Liver (tissue), 9 donors: Measurements from ENCODE around the gene SPHK2. TPM values are rescaled to one million over a fixed set of nuclear protein-coding genes. Genes with fewer than 3 reads are reported as not detected.

Source experiments
- DNase-seq: peaks from one replicate; pipeline ENCODE4 v3.0.0-alpha.2; 2017; ENCODE audit warnings: low spot score
- H3K27ac ChIP-seq, 2 donors: one replicate each; pipeline ENCODE4 v1.7.0; 2013; ENCODE audit warnings: inconsistent platforms in 2 of 2, low read length in 2 of 2, control low read depth in 1 of 2, low read depth in 1 of 2, mild to moderate bottlenecking in 1 of 2
- H3K27me3 ChIP-seq, 4 donors: one replicate each; pipeline versions ENCODE4 v1.6.1 to v1.7.0; 2013; ENCODE audit warnings: low read length in 3 of 4, inconsistent platforms in 1 of 4, mild to moderate bottlenecking in 1 of 4, moderate library complexity in 1 of 4; ENCODE audit not compliant: control insufficient read depth in 4 of 4, insufficient read depth in 4 of 4
- H3K36me3 ChIP-seq, 4 donors: one replicate each; pipeline versions ENCODE4 v1.6.1 to v1.7.0; 2013; ENCODE audit warnings: low read length in 3 of 4, mild to moderate bottlenecking in 3 of 4, low read depth in 1 of 4, moderate library complexity in 1 of 4; ENCODE audit not compliant: control insufficient read depth in 4 of 4, insufficient read depth in 3 of 4
- H3K4me1 ChIP-seq, 4 donors: one replicate each; pipeline versions ENCODE4 v1.6.1 to v1.7.0; 2013; ENCODE audit warnings: low read length in 3 of 4, mild to moderate bottlenecking in 3 of 4, moderate library complexity in 1 of 4; ENCODE audit not compliant: control insufficient read depth in 4 of 4, insufficient read depth in 4 of 4
- H3K4me3 ChIP-seq, 3 donors: one replicate each; pipeline versions ENCODE4 v1.6.1 to v1.7.0; 2013; ENCODE audit warnings: low read length in 3 of 3, control low read depth in 1 of 3, low read depth in 1 of 3, mild to moderate bottlenecking in 1 of 3
- H3K9ac ChIP-seq, 2 donors: one replicate each; pipeline ENCODE4 v1.7.0; 2013; ENCODE audit warnings: low read length in 2 of 2, mild to moderate bottlenecking in 2 of 2, moderate library complexity in 2 of 2, control low read depth in 1 of 2, low read depth in 1 of 2
- H3K9me3 ChIP-seq, 4 donors: one replicate each; pipeline versions ENCODE4 v1.6.1 to v1.7.0; 2013; ENCODE audit warnings: low read length in 3 of 4; ENCODE audit not compliant: control insufficient read depth in 4 of 4
- FOXA2 ChIP-seq: IDR thresholded peaks from 2 replicates; pipeline ENCODE4 v1.6.1; 2016; ENCODE audit warnings: antibody characterized with exemption
- GABPA ChIP-seq, 2 donors: IDR thresholded peaks in 1 of 2; conservative IDR thresholded peaks in 1 of 2; 2 replicates each; pipeline ENCODE4 v1.6.1; 2016; ENCODE audit warnings: antibody characterized with exemption in 2 of 2, mild to moderate bottlenecking in 1 of 2, moderate library complexity in 1 of 2
- HNF4G ChIP-seq: IDR thresholded peaks from 2 replicates; pipeline ENCODE4 v1.6.1; 2016; ENCODE audit warnings: antibody characterized with exemption
- MAX ChIP-seq: IDR thresholded peaks from 2 replicates; pipeline ENCODE4 v1.6.1; 2016; ENCODE audit warnings: antibody characterized with exemption
- NR2F2 ChIP-seq: IDR thresholded peaks from 2 replicates; pipeline ENCODE4 v1.6.1; 2016; ENCODE audit warnings: antibody characterized with exemption
- RAD21 ChIP-seq, 2 donors: IDR thresholded peaks; 2 replicates each; pipeline ENCODE4 v1.6.1; 2016; ENCODE audit warnings: antibody characterized with exemption in 2 of 2, mild to moderate bottlenecking in 2 of 2
- SP1 ChIP-seq: IDR thresholded peaks from 2 replicates; pipeline ENCODE4 v1.6.1; 2018; ENCODE audit warnings: antibody characterized with exemption, mild to moderate bottlenecking
- TAF1 ChIP-seq: conservative IDR thresholded peaks from 2 replicates; pipeline ENCODE4 v1.6.1; 2016; ENCODE audit warnings: antibody characterized with exemption, mild to moderate bottlenecking
- YY1 ChIP-seq: IDR thresholded peaks from 2 replicates; pipeline ENCODE4 v1.6.1; 2016; ENCODE audit warnings: antibody characterized with exemption, mild to moderate bottlenecking
- WGBS: extraction: QIAGEN DNeasy Blood & Tissue Kit; methylation state at CpG from one replicate; pipeline ENCODE4 v1.1.7; 2013; 5-methylcytosine and 5-hydroxymethylcytosine counted together
- polyA plus RNA-seq, 2 donors: library from polyadenylated mRNA; stranded (reverse) in 1 of 2; unstranded in 1 of 2; fragments of 200-250 nt in 1 of 2; fragments of >200 nt in 1 of 2; fragmentation: Nextera tagmentation in 1 of 2; extraction: Ambion mirVana in 1 of 2; gene quantifications; one replicate each; pipeline versions ENCODE4 v1.2.1 to v1.2.3, GENCODE V29; 2013 to 2015
- total RNA-seq, 2 donors: library from RNA; depleted of rRNA; stranded (reverse); fragments of >200 nt; gene quantifications; one replicate each; pipeline ENCODE4 v1.2.3, GENCODE V29; 2014
- TF ChIP-seq, protein P1 (sequence below): IDR thresholded peaks from 2 replicates; pipeline ENCODE4 v1.6.1; 2016; ENCODE audit warnings: antibody characterized with exemption
- TF ChIP-seq, protein P2 (sequence below): IDR thresholded peaks from 2 replicates; pipeline ENCODE4 v1.6.1; 2016; ENCODE audit warnings: antibody characterized with exemption, mild to moderate bottlenecking
- TF ChIP-seq, protein P3 (sequence below): fragments of 150-350 bp; IDR thresholded peaks from 2 replicates; pipeline ENCODE4 v1.5.1; 2017; ENCODE audit warnings: improper control_type of control experiment, low read depth, low read length; ENCODE audit not compliant: missing input control
- donor health status: healthy.
- donor health status: healthy.
- donor health status: healthy.
- donor health status: healthy.
- donor health status: healthy.

The SPHK2 gene
- total and polyA plus RNA-seq, 4 donors = 9.6 to 17.3 (median 12.3) TPM

GRCh38 chr19:48591021-48591420 is 28.3 kb upstream of the SPHK2 start (continued):
- TF ChIP-seq, protein P1, sequence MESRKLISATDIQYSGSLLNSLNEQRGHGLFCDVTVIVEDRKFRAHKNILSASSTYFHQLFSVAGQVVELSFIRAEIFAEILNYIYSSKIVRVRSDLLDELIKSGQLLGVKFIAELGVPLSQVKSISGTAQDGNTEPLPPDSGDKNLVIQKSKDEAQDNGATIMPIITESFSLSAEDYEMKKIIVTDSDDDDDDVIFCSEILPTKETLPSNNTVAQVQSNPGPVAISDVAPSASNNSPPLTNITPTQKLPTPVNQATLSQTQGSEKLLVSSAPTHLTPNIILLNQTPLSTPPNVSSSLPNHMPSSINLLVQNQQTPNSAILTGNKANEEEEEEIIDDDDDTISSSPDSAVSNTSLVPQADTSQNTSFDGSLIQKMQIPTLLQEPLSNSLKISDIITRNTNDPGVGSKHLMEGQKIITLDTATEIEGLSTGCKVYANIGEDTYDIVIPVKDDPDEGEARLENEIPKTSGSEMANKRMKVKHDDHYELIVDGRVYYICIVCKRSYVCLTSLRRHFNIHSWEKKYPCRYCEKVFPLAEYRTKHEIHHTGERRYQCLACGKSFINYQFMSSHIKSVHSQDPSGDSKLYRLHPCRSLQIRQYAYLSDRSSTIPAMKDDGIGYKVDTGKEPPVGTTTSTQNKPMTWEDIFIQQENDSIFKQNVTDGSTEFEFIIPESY = no peak
- no peak for TF ChIP-seq GABPA (IDR thresholded peaks at IDR 0.05 in 1 of 2, conservative IDR thresholded peaks at IDR 0.05 in 1 of 2)
- TF ChIP-seq HNF4G = no peak

- Histone ChIP-seq H3K4me1 (no peaks in the 10 kb centered on the region), H3K4me3 (no peak overlapping the region), H3K9me3 (no peaks in the 10 kb centered on the region), H3K27me3 (no peaks in the 10 kb centered on the region), H3K9ac (no peak overlapping the region), H3K27ac (no peak overlapping the region), H3K36me3 (no peaks in the 10 kb centered on the region)
- no peak for DNase-seq
- TF ChIP-seq TAF1 = no peak
- no peak for TF ChIP-seq MAX
- TF ChIP-seq YY1 = no peak
- TF ChIP-seq HNF4G = no peak
- TF ChIP-seq GABPA (IDR thresholded peaks at IDR 0.05 in 1 of 2, conservative IDR thresholded peaks at IDR 0.05 in 1 of 2) = no peak
- no peak for TF ChIP-seq SP1
- TF ChIP-seq NR2F2 = no peak
- TF ChIP-seq, protein P2, sequence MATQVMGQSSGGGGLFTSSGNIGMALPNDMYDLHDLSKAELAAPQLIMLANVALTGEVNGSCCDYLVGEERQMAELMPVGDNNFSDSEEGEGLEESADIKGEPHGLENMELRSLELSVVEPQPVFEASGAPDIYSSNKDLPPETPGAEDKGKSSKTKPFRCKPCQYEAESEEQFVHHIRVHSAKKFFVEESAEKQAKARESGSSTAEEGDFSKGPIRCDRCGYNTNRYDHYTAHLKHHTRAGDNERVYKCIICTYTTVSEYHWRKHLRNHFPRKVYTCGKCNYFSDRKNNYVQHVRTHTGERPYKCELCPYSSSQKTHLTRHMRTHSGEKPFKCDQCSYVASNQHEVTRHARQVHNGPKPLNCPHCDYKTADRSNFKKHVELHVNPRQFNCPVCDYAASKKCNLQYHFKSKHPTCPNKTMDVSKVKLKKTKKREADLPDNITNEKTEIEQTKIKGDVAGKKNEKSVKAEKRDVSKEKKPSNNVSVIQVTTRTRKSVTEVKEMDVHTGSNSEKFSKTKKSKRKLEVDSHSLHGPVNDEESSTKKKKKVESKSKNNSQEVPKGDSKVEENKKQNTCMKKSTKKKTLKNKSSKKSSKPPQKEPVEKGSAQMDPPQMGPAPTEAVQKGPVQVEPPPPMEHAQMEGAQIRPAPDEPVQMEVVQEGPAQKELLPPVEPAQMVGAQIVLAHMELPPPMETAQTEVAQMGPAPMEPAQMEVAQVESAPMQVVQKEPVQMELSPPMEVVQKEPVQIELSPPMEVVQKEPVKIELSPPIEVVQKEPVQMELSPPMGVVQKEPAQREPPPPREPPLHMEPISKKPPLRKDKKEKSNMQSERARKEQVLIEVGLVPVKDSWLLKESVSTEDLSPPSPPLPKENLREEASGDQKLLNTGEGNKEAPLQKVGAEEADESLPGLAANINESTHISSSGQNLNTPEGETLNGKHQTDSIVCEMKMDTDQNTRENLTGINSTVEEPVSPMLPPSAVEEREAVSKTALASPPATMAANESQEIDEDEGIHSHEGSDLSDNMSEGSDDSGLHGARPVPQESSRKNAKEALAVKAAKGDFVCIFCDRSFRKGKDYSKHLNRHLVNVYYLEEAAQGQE = no peak
- TF ChIP-seq, protein P3, sequence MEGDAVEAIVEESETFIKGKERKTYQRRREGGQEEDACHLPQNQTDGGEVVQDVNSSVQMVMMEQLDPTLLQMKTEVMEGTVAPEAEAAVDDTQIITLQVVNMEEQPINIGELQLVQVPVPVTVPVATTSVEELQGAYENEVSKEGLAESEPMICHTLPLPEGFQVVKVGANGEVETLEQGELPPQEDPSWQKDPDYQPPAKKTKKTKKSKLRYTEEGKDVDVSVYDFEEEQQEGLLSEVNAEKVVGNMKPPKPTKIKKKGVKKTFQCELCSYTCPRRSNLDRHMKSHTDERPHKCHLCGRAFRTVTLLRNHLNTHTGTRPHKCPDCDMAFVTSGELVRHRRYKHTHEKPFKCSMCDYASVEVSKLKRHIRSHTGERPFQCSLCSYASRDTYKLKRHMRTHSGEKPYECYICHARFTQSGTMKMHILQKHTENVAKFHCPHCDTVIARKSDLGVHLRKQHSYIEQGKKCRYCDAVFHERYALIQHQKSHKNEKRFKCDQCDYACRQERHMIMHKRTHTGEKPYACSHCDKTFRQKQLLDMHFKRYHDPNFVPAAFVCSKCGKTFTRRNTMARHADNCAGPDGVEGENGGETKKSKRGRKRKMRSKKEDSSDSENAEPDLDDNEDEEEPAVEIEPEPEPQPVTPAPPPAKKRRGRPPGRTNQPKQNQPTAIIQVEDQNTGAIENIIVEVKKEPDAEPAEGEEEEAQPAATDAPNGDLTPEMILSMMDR = no peak
- WGBS = 92% methylated on average over 9 of the region's 9 CpGs
Measured at GRCh38 chr19:48595171-48595570, 24.1 kb upstream of the SPHK2 start.

DNA sequence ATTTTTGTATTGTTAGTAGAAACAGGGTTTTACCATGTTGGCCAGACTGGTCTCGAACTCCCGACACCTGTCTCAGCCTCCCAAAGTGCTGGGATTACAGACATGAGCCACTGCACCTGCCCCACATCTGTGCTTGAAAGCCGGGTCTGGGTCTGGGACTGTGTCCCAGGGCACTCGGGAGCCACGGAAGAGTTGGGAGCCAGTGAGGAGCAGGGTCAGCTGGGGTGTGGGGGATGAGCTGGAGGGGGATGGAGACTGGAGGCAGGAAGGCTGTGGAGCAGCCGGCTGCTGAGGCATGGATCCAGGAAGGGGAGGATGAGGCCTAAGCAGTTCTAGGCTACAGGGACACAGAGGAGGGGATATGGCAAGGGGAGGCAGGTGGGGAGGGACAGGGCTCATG is 23.5 kb upstream of the SPHK2 start:
- Histone ChIP-seq H3K36me3 (no peaks in the 10 kb centered on the region), H3K4me3 (no peak overlapping the region), H3K9ac (no peak overlapping the region), H3K4me1 (no peaks in the 10 kb centered on the region), H3K27me3 (no peaks in the 10 kb centered on the region), H3K27ac (no peak overlapping the region), H3K9me3 (no peaks in the 10 kb centered on the region)
- TF ChIP-seq, protein P3 = no peak
- TF ChIP-seq RAD21 (IDR thresholded peaks at IDR 0.05) = no peak
- no peak for TF ChIP-seq FOXA2
- WGBS = 78% methylated on average over 6 of the region's 6 CpGs
- no peak for DNase-seq
